H1 (cell line): Measurements from ENCODE around the gene NDUFA1. TPM values are rescaled to one million over a fixed set of nuclear protein-coding genes. Genes with fewer than 3 reads are reported as not detected.

Source experiments
- CHD7 ChIP-seq: fragments of 300-600 bp; sonication (generic); IDR thresholded peaks from 2 replicates; pipeline ENCODE4 v1.7.1; 2012; ENCODE audit warnings: low read length, moderate library complexity, mild to moderate bottlenecking, inconsistent platforms; ENCODE audit not compliant: insufficient replicate concordance
- polyA plus RNA-seq, 7 experiments: library from polyadenylated mRNA; depleted of rRNA in 3 of 7; stranded (reverse) in 5 of 7; unstranded in 2 of 7; fragments of >200 nt in 5 of 7; fragments of 200-250 nt in 2 of 7; gene quantifications; 1 replicate in 5 of 7; 2 replicates in 1 of 7; 4 replicates in 1 of 7; pipeline versions ENCODE4 v1.2.1 to v1.2.3, GENCODE V29; 2011 to 2013; ENCODE audit warnings: missing spikeins in 2 of 7, mixed read lengths in 2 of 7
- total RNA-seq: library from RNA; stranded (reverse); fragmentation: NEBNext Ultra II Directional; extraction: Animal tissue kit (Norgen Biotek cat#: 25700); gene quantifications from 2 replicates; pipeline ENCODE4 v1.2.1, GENCODE V29; 2021

NDUFA1 gene
- total and polyA plus RNA-seq, 2 of the 8 experiments (the other 6 are each of a cell fraction or from before 2014, with no cell fraction given): 65.6 to 69.7 TPM

GRCh38 chrX:119900976-119901375 is 29.3 kb downstream of the NDUFA1 start (continued):
- TF ChIP-seq CHD7: no peak
